GM19468 (cell line): Measurements from ENCODE around the gene PCK2.

ENCODE experiments used
- ATAC-seq: cut with Tn5 transposase; IDR thresholded peaks from one replicate; pipeline ENCODE4 v1.9.1; 2021; ENCODE audit warnings: mild to moderate bottlenecking, moderate library complexity, moderate number of reproducible peaks; ENCODE audit not compliant: unreplicated experiment; ENCODE audit errors: extremely low read depth

PCK2 gene

GRCh38 chr14:24132061-24132685, 38.1 kb downstream of the PCK2 start:
- ATAC-seq: no peak

- ATAC-seq: no peak
These were observed 38.9 kb downstream of the PCK2 start for GRCh38 chr14:24132976-24133375.

- ATAC-seq: no peak
These were observed 39.6 kb downstream of the PCK2 start for GRCh38 chr14:24133735-24134134.

- ATAC-seq: no peak
These were observed 41.4 kb downstream of the PCK2 start for GRCh38 chr14:24135584-24135833.

- ATAC-seq: peak; percentile 70
These were observed 41.9 kb downstream of the PCK2 start, which contains the start of gene PSME1 for GRCh38 chr14:24135834-24136683. Gene PSME1, plus strand, starts transcription at chr14:24136194. Its CDS starts 69 bp downstream, at chr14:24136263.

GRCh38 chr14:24136684-24137528, 42.8 kb downstream of the PCK2 start:
- ATAC-seq: no peak

- no peak for ATAC-seq
These were observed 43.7 kb downstream of the PCK2 start for GRCh38 chr14:24137529-24138395.

GRCh38 chr14:24138396-24139271, 44.5 kb downstream of the PCK2 start:
- no peak for ATAC-seq

- ATAC-seq: no peak
These were observed 45.3 kb downstream of the PCK2 start for GRCh38 chr14:24139272-24139934.

GRCh38 chr14:24141097-24141880, 47.2 kb downstream of the PCK2 start, which contains the start of gene EMC9:
Gene EMC9, minus strand, starts transcription at chr14:24141591. Its CDS starts 287 bp downstream, at chr14:24141304.
- ATAC-seq: peak; percentile 94

- no peak for ATAC-seq
These were observed 49.4 kb downstream of the PCK2 start for GRCh38 chr14:24143511-24143910.

GRCh38 chr14:24144451-24144850, 50.3 kb downstream of the PCK2 start:
- no peak for ATAC-seq

- no peak for ATAC-seq
These were observed 51.1 kb downstream of the PCK2 start for GRCh38 chr14:24145219-24145618.

- no peak for ATAC-seq
These were observed 51.8 kb downstream of the PCK2 start for GRCh38 chr14:24145690-24146452.

- ATAC-seq: peak; percentile 42
These were observed 52.4 kb downstream of the PCK2 start, which contains the start of gene PSME2 for GRCh38 chr14:24146453-24146977. Gene PSME2, minus strand, starts transcription at chr14:24146610. Its CDS starts 29 bp downstream, at chr14:24146581.

- peak; percentile 85 for ATAC-seq
These were observed 53.1 kb downstream of the PCK2 start, which contains the start of gene RNF31 for GRCh38 chr14:24146978-24147760. Gene RNF31, plus strand, starts transcription at chr14:24147498. Its CDS starts 201 bp downstream, at chr14:24147699.
